Measurements from ENCODE around the gene ERCC1. TPM values are rescaled to one million over a fixed set of nuclear protein-coding genes. Genes with fewer than 3 reads are reported as not detected.

Gene ERCC1
- total RNA-seq, 1 donor from 2014 or later = 63.1 TPM

- no peak for DNase-seq
These were observed 61.4 kb downstream of the ERCC1 start for GRCh38 chr19:45362291-45362690.

DNA sequence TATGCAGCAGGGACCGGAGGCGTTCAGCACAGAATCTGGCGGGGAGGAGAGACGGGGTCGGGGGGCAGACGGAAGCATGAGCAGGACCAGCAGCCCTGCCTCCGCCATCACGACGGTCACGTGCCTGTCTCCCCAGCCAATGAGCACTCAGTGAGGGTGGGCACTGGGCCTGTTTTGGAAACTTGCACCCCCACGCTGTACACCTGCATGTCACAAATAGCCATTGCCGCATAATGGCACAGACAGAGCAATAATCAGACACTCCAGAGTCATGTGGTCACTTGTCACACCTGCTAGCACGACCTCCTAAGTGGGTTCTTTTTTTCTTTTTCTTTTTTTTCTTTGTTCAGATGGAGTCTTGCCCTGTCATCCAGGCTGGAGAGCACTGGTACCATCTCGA is 62.1 kb downstream of the ERCC1 start:
- DNase-seq = no peak

DNA sequence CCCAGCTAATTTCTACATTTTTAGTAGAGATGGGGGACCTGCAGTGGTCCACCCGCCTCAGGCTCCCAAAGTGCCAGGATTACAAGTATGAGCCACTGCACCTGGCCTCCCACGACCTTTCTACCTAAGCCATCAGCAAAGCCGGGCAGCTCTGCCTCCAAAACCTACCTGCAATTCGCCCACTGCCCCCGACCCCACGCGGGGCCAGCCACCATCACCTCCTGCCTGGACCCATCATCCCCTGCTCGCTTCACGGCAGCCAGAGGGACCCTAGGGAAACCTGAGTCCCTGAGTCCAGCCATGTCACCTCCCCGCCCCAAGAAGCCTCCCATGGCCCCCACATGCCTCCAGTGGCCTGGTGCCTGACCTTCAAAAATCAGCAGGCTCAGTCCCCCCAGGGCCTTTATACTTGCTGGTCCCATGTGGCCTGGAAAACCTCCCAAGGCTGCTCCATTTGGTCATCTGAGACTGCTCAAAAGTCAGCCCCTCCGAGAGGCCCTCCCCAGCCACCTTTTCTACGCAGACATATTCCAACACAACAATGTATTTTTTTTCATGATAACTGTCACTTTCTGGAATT is 65.4 kb downstream of the ERCC1 start:
- DNase-seq = no peak

DNA sequence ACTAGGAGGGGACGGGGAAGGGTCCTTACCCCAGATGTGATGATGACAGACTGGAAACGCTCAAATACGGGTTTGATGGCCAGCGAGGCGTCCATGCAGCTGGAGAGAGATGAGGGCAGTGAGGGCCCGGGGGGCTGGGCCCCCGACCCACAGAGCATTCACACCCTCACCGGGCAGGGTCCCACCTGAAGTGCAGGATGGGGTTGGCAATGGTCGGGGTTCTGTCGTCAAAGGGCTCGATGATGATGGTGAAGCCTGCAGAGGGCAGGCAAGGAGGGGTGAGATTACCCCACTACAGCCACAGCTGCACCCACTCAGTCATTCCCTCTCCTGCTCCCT is 66.3 kb downstream of the ERCC1 start:
- no peak for DNase-seq

Other genes starting within 250 kb of the ERCC1 start
- 8.8 and 36.8 TPM in 2 replicates for gene TRAPPC6A, start 245.7 kb downstream of the ERCC1 start, total RNA-seq
- gene BLOC1S3, start 245.1 kb downstream of the ERCC1 start, total RNA-seq = 8.3 and 10.0 TPM in 2 replicates
- 1.7 and 3.1 TPM in 2 replicates for gene EXOC3L2, start 178.5 kb downstream of the ERCC1 start, total RNA-seq
- gene MARK4, start 172.6 kb downstream of the ERCC1 start, total RNA-seq = 14.0 and 32.1 TPM in 2 replicates
- gene CKM, start 101.0 kb downstream of the ERCC1 start, total RNA-seq = not detected in 2 replicates
- gene KLC3, start 83.2 kb downstream of the ERCC1 start, total RNA-seq = 0.17 and 0.60 TPM in 2 replicates
- 16.3 and 24.5 TPM in 2 replicates for gene ERCC2, start 53.3 kb downstream of the ERCC1 start, total RNA-seq
- gene PPP1R13L, start 18.8 kb downstream of the ERCC1 start, total RNA-seq = 10.9 and 21.0 TPM in 2 replicates
- 9.5 and 15.2 TPM in 2 replicates for gene POLR1G, start 17.3 kb downstream of the ERCC1 start, total RNA-seq
- gene FOSB, start 44.1 kb upstream of the ERCC1 start, total RNA-seq = 0.65 and 23.8 TPM in 2 replicates
- gene RTN2, start 73.1 kb upstream of the ERCC1 start, total RNA-seq = 9.0 and 10.2 TPM in 2 replicates
- 0.60 and 1.5 TPM in 2 replicates for gene PPM1N, start 74.5 kb upstream of the ERCC1 start, total RNA-seq
- gene VASP, start 83.6 kb upstream of the ERCC1 start, total RNA-seq = 93.9 and 101 TPM in 2 replicates
- gene OPA3, start 160.9 kb upstream of the ERCC1 start, total RNA-seq = 5.1 and 9.4 TPM in 2 replicates
- gene GPR4, start 178.3 kb upstream of the ERCC1 start, total RNA-seq = 3.2 and 5.0 TPM in 2 replicates
- 18.9 and 26.1 TPM in 2 replicates for gene EML2, start 215.5 kb upstream of the ERCC1 start, total RNA-seq
- gene GIPR, start 244.3 kb upstream of the ERCC1 start, total RNA-seq = 0.05 TPM in 1 of 2 replicates, not detected in the other

Measured in dermis blood vessel endothelial cell (primary cell).